PC-9 (cell line): ENCODE measurements around the gene ACER2.

Experiments
- EZH2 ChIP-seq: fragments of 200-600 bp; sonication (generic); IDR thresholded peaks from 2 replicates; pipeline ENCODE4 v1.8.0; 2017; ENCODE audit warnings: antibody characterized with exemption, low read depth
- TF ChIP-seq, protein P1 (sequence below): fragments of 200-600 bp; sonication (generic); conservative IDR thresholded peaks from 2 replicates; pipeline ENCODE4 v1.6.1; 2017; ENCODE audit warnings: mixed run types, antibody characterized with exemption, mild to moderate bottlenecking, moderate library complexity

DNA sequence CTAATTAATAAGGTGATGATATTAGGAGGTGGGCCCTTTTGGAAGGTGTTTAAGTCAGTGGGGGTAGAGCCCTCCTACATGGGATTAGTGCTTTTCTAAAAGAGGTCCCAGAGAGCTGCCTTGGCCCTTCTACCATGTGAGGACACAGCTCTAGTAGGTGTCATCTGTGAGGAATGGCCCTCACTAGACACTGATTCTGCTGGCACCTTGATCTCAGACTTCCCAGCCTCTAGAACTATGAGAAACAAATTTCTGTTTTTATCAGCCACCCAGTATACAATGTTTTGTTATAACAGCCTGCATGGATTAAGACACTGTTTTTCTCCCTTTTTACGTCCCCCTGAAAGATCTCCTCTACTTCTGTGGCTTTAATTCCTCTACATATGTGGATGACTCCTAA lies 31.6 kb downstream of the ACER2 start:
- TF ChIP-seq, protein P1, sequence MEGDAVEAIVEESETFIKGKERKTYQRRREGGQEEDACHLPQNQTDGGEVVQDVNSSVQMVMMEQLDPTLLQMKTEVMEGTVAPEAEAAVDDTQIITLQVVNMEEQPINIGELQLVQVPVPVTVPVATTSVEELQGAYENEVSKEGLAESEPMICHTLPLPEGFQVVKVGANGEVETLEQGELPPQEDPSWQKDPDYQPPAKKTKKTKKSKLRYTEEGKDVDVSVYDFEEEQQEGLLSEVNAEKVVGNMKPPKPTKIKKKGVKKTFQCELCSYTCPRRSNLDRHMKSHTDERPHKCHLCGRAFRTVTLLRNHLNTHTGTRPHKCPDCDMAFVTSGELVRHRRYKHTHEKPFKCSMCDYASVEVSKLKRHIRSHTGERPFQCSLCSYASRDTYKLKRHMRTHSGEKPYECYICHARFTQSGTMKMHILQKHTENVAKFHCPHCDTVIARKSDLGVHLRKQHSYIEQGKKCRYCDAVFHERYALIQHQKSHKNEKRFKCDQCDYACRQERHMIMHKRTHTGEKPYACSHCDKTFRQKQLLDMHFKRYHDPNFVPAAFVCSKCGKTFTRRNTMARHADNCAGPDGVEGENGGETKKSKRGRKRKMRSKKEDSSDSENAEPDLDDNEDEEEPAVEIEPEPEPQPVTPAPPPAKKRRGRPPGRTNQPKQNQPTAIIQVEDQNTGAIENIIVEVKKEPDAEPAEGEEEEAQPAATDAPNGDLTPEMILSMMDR, result no peak
- no peak for TF ChIP-seq EZH2
